M059J (cell line): Measurements from ENCODE around the gene GJA3. TPM values are rescaled to one million over a fixed set of nuclear protein-coding genes. Genes with fewer than 3 reads are reported as not detected.

Source experiments
- DNase-seq: peaks from one replicate; pipeline ENCODE4 v3.0.0-alpha.2; 2012; ENCODE audit warnings: low read depth
- total RNA-seq: library from RNA; depleted of rRNA; stranded (reverse); fragments of >200 nt; shearing (Covaris generic); gene quantifications from 2 replicates; pipeline ENCODE4 v1.2.3, GENCODE V29; 2014

The GJA3 gene
- total RNA-seq, 1 experiment from 2014 or later: not detected

DNA sequence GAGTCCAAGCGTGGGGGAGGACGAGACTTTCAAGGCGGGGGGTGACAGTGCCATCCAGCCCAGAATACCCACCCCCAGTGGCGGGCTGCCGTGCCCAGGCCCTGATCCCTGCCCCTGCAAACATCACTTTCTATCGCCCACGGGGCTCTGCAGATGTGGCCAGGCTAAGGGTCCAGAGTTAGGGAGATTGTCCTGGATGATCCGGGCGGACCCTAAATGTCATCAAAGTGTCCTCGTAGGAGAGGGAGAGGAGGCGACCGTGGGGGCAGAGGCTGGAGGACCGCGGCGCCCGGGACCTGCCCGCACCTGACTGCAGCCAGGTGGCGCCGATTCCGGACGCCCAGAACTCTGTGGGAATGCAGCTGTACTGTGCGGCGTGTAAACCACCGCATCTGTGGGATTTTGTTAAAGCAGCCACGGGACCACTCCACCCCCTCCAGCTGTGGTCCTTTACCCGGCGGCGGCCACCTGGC lies 32.4 kb downstream of the GJA3 start:
- no peak for DNase-seq

DNA sequence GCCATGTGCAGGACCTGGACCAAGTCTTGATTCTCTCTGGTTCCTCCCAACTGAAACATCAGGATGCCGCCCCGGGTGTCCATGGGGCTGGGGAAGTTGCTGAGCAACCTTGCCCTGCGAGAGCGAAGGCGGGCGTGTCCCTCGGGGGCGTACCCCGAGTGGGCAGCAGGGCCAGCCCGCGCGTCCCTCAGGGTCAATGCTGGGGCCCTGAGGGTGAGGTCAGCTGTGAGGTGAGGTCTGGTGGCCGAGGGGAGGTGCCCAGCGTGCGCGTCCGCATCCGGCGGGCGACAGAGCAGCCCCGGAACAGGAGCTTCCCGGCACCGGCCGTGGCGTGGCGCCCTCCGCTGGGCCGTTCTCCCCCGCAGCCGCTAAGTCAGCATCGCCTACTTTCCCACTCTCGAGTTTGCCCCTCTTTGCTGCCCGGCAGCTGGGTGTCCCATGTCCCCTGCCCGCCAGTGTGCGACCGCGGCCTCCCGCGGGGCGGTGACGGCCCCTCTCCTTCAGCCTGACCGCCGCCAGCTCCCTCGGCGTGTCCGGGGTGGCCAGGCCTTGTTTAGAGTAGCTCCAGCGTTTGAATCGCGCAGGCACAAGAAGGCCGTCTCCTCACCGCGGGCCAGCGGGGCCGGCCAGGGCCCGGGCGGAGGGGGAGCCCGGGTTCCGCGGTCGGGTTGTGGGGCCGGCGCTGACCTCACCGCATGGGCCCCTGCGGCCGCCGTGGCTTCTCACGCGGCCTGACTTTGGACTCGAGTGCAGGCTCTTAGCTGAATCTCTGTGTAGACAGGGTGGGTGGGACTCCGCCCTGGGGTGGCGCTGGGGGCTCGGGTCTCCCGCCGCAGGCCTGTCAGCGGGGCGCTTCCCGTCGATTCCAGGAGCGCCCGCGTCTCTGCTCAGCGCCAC lies 33.0 kb downstream of the GJA3 start:
- peak; percentile 54 for DNase-seq

GRCh38 chr13:20127262-20127561 lies 33.6 kb downstream of the GJA3 start:
- DNase-seq: no peak

DNA sequence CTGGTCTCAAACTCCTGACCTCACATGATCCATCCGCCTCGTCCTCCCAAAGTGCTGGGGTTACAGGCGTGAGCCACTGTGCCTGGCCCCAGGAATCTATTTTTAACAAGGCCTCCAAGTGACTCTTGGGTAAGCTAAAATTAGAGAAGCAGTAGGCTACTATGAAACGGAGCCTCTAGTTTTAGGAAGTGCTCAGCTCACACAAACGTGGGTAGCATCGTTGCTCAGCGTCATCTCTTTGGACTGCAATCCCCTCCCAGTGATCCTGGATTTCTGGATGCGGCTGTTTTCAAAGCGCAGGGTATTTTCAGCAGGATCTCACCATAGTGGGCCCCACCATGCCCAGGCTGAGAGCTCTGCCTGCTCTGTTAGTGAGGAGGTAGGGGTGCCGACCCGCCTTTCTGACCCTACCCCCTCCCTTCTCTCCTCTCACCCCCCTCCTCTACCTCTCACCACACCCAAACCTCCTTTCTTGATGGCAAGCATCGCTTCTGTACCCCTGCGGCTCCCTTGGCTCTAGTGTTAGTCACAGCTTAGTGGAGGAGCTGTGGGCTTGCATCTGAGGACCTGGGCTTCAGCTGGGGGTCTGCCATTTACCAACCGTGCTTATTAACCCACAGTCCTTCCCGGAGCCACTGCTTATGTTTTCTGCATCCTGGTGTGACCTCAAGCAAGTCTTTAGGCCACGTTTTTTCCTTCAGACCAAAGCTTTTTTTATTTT lies 34.2 kb downstream of the GJA3 start:
- DNase-seq: no peak

- no peak for DNase-seq
These were observed 35.1 kb downstream of the GJA3 start for GRCh38 chr13:20125783-20126165.

DNA sequence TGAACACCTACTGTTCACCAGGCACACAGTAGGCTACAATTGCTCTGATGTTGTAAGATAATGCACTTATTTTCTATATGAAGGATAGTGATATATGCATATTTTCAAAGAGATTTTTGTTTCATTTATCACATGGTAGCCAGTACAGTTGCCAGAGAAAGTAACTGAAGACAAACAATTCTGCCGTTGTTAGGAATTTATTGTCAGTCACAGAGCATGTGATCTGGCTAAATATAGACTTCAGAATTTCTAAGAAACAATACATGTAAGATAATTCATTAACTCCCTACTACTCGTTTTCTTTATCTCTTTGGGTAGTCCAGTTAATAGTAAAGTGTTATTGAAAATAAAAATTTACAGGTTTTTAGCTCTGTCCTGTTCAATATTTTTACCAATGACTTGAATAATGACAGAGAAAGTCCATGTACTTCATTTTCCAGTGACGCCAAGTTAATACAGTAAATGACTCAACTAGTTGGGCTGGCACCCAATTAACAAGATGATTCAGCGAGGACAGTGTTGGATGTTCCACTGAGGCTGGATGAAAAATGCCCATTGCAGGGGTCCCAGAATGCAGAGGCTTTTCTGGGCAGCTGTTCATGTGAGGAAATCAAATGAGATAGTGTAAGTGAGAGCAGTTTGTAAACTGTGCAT lies 35.6 kb downstream of the GJA3 start:
- peak; percentile 64 for DNase-seq

- no peak for DNase-seq
These were observed 36.5 kb downstream of the GJA3 start for GRCh38 chr13:20124303-20124702.

DNA sequence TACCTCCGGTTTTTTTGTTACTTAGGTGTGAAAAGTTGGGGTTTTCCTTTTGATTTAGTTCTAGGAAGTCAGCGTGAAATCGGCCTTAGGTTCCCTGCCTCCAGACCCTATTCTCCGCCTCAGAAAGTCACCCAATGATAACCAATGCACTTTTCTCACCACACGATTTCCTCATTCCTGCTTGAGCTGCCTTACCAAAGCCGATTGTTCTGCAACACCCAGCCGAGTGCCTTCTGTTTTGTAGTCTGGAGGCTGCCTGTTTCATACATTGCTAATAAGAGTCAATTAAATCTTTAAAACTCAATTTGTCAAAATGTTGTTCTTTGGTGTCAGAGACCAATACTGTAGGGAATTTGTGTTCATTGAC lies 39.7 kb downstream of the GJA3 start:
- no peak for DNase-seq

DNA sequence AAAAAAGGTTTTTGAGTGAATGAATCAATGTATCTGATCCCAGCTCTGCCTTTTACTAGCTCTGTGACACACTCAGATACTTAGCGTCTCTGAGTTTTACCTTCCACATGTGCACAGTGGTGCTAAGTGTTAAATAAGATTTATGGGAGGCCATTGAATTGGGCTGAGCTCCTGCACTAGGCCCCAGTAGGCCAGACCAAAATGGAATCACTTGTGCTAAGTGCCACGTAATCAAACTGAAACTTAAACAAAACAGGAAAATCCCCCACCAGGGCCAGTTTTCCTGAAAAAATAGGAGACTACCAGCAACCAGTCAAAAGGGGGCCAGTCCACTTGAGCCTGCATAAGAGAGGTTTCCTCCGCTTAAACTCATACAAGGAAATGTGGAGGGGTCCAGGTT lies 40.9 kb downstream of the GJA3 start:
- no peak for DNase-seq

DNA sequence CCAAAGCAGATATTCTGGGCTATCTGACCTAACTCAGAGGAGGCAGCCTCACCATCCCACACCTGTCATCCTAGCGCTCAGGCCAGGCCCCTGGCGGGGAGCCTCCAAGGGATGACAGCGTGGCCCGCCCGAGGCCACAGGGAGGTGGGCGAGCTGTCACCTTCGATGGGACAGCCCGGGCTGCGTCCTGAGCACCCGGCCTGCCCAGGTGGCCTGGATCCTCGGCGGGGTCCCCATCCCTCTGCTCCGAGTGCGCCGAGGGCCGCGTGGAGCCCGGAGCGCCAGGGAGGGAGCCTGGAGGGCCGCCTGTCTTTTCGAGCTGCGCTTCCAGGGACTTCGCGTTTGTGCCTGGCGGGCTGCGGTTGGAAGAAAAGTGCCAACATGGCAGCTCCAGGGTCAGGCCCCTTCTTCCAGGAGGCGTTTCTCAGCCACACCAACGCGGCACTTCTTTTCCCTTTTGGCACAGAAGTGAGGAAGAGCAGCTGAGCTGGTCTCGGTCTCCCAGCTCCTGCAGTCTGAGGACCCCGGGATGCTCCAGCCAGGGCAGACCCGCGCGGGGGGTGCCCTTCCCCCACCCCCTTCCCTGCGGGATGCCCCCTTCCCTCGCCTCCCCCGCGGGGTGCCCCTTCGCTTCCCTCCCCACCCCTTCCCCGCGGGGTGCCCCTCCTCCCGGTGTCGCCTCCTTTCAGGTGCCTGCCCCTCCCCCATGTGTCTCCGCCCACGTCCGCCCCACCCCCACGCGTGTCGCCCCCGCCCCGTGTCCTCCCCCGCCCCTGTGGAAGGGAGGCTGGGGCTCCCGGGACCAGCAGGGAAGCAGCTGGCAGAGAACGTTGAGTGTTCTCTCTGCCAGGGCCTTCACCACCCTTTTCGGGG lies 42.3 kb downstream of the GJA3 start:
- DNase-seq: peak; percentile 41

DNA sequence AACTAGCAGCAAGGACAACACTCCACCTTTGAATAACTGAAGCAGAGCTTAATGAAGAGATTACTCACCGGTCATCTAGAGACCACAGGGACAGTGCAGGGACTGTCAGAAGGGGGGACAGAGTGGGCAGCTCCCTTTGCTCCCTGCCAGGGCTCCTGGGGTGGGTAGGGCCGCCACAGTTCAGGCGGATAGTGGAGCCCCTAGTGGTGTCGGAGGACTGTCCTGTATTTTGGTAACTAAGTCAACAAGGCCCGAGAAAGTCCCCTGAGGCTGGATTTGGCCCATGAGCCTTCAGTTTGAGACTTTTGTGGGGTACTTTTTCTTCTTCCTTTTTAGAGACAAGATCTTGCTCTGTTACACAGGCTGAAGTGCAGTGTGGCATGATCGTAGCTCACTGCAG lies 44.6 kb downstream of the GJA3 start:
- no peak for DNase-seq

DNA sequence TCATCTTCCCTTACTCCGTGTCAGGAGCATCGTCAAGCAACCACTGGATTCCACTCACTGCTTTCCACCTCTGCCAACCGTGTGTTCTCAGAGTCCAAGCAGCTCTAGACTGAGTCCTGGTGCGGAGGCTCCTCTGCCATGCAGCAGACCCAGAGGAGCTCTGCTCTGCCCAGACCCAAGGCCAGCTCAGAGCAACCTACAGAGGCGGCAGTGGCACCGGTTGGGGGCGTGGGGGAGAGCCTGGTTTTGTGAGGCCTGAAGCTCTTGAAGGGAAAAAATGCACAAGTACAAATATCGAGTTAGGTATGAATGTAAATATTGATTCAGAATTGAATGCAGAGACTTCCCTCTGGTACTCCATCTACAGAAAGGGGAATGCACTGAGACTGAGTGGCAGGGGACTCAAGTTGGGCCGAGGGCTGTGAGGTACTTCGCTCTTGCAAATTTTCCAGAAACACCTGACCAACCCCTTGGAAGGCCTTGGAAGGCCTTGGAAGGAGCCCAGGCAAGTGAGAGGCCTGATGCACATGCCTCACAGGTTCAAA lies 46.7 kb downstream of the GJA3 start:
- no peak for DNase-seq

DNA sequence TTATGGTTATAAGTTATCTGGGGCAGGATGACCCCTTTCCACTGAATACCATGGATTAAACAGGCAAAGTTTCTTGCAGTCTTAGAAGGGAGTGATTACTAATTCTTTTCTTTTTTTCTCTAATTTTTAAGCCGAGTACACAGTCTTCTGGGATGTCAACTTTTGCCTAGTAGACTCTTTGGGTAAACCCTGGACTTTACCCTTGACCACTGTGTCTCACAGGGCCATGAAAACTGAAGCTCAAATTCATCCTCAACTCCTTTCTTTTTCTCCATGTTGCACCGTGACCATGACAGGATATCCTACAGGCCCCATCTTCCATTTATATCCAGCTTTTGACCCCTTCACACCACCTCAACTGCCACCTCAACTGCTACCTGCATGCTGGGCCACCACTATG lies 51.8 kb downstream of the GJA3 start:
- DNase-seq: no peak

GRCh38 chr13:20106742-20107141 lies 54.1 kb downstream of the GJA3 start:
- DNase-seq: no peak

DNA sequence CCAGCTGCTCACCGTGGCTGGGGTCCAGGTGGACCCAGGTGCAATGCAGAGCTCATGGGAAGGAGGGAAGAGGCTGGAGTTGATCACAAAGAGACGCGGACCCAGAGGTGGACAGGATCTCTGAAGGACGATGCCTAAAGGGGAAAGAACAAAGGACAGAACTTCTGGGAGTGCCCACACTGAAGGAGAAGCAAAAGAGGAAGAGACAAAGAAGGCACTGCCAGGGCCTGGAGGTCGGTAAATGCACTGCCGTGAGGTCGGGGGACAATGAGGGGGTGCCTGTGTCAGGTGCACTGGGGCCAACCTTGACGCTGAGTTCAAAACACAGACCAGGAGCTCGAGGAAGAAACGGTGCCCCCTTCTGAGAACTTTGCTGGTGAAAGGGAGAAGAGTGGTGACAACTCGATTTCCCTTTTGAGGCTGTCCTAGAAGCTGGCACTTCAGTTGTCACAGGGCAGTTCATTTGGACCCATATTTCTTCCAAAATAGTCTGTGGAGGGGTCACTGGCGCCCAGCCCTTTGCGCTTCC lies 55.6 kb downstream of the GJA3 start:
- DNase-seq: no peak

DNA sequence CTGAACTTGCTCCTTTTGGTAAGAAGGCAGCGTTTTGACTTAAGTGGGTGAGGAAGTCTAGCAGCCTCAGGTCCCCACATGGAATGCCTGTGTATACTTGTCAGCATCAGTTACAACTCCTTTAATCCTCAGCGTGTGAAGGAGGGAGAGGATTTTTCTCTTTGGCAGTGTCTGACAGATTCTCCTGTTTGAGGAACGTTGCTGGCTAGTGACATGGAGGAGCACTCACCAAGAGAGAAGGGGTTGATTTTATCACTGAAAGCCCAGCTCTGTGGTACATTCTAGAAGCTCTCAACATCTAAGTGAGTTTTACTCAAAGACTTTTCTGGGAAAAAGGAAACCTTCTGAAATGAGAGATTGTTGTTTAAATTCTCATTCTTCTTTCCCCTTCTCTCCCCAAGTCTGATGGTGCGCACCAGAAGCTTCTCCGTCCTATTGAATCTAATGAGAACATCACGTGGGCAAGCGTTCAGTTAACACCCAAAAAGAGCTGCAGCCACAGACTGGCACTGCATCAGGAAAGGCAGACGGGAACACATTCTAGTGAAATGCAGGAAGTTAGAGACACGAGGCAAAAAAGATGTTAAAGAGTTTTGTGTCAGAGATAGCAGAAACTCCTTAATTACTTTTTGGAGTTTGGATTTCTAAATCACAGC lies 58.2 kb downstream of the GJA3 start:
- no peak for DNase-seq

- DNase-seq: no peak
These were observed 59.2 kb downstream of the GJA3 start for GRCh38 chr13:20101467-20102316.

- DNase-seq: no peak
These were observed 61.5 kb downstream of the GJA3 start for GRCh38 chr13:20099319-20099718.

- DNase-seq: no peak
These were observed 66.9 kb downstream of the GJA3 start for GRCh38 chr13:20093951-20094350.

GRCh38 chr13:20090349-20090748 lies 70.5 kb downstream of the GJA3 start:
- DNase-seq: no peak
